ENCODE data around the gene FCHSD1. TPM values are rescaled to one million over a fixed set of nuclear protein-coding genes. Genes with fewer than 3 reads are reported as not detected.

FCHSD1 gene
- total and polyA plus RNA-seq, 2 donors (not counting 3 experiments of a cell fraction or from before 2014, with no cell fraction given), result 35.1 to 37.0 TPM

DNA sequence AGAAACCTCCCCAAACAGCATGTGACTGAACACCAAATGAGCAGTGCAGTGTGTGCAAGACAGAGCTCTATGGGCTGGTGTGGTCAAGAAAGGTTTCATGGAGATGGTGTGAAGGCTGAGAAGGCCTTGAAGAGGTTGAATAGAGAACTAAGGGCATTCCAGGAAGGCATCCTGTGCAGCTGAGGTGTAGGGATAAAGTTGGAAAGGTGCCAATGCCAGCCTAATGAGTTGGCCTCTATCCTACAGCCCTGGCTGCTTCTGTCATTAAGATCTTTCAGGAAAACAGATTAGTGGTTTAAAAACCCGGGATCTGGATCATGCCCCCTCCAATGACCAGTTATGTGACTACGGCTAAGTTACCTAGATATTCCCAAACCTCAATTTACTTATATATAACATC, 18.6 kb downstream of the FCHSD1 start:
- no TSS peak for BruUV-seq (replicated peaks)
- Histone ChIP-seq H3K36me3 (ENCODE audit: control insufficient read depth in 2 of 2, extremely low read depth in 1 of 2, insufficient read depth in 2 of 2, low read length in 2 of 2) (peaks cover 9 to 20% of the 10 kb centered on the region in 2 experiments), H2AFZ (ENCODE audit: low read depth, low read length) (no peak overlapping the region), H3K4me2 (ENCODE audit: insufficient read depth, low read length) (no peak overlapping the region), H3K9me3 (replicated peaks; ENCODE audit: control insufficient read depth, insufficient read depth, low read length) (no peaks in the 10 kb centered on the region), H3K9ac (replicated peaks; ENCODE audit: extremely low read depth, insufficient read depth, low read length) (no peak overlapping the region), H4K20me1 (replicated peaks; ENCODE audit: control insufficient read depth, extremely low read depth, insufficient read depth, low read length) (peaks cover 5% of the 10 kb centered on the region), H3K9me1 (replicated peaks; ENCODE audit: control insufficient read depth, extremely low read depth, insufficient read depth, low read length) (no peaks in the 10 kb centered on the region), H3K27ac (ENCODE audit: insufficient read depth, low read depth, low read length) (no peak overlapping the region), H3K27me3 (ENCODE audit: control insufficient read depth in 2 of 2, insufficient read depth in 2 of 2, low read length in 2 of 2) (no peaks in the 10 kb centered on the region), H3K4me3 (replicated peaks in 1 of 3; ENCODE audit: insufficient read depth in 1 of 3, low read depth in 1 of 3, low read length in 3 of 3) (no peak overlapping the region), H3K4me1 (ENCODE audit: control insufficient read depth, extremely low read depth, insufficient read depth, low read length) (peaks cover 18% of the 10 kb centered on the region), H3K79me2 (ENCODE audit: control insufficient read depth, insufficient read depth, low read length) (peaks cover 30% of the 10 kb centered on the region)
- DNase-seq (ENCODE audit: low read depth, low spot score) (no peak), FAIRE-seq (no peak)
- intact Hi-C loops (cut with micrococcal nuclease) (no loop called here), dilution Hi-C loops (cut with MboI; ENCODE audit: extremely low pct_ligation_motif_present, low sequenced_read_pairs) (no loop called here)
- ChIA-PET POLR2A (no interaction called here), CTCF (interaction anchor here (1.1 to 14.7 kb wide), 3 partner anchors 15 to 567 kb away, joined by 5 to 163 read pairs (median 63); partner anchors contain the start of gene DIAPH1)
- no peak for TF ChIP-seq JUN (IDR thresholded peaks at IDR 0.05; ENCODE audit: borderline replicate concordance, insufficient read depth, insufficient read length, low read depth)
- no peak for TF ChIP-seq MYC (IDR thresholded peaks at IDR 0.05; ENCODE audit: low read depth, low read length)

DNA sequence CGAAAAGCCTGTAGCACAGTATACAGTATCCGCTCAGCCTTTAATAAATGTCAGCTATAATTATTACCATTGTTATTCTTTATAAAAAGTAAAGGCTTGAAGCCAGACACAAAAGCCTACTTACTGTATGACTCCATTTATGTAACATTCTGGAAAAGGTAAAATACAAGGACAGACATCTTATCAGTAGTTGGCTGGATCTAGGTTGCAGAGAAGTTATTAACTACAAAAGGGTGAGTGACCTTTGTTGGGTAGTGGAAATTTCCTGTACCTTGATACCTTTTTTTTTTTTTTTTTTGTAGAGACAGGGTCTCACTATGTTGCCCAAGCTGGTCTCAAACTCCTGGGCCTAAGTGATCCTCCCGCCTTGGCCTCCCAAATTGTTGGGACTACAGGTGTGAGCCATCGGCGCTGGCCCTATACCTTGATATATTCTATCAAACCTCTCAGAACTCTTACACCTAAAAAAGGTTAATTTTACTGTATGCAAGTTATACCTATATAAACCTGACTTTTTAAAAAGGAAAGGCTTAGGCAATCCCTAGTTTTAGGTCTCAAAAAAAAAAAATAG, 20.6 kb downstream of the FCHSD1 start:
- CTCF ChIA-PET, result interaction anchor here (3.6 to 14.7 kb wide), 3 partner anchors 12 to 38 kb away, joined by 23 to 163 read pairs (median 63); partner anchors contain the start of gene DIAPH1
- H3K79me2 ChIP-seq (ENCODE audit: control insufficient read depth, insufficient read depth, low read length), result peaks cover 21% of the 10 kb centered on the region
- BruUV-seq (replicated peaks), result no TSS peak
- no peaks in the 10 kb centered on the region for H3K9me3 ChIP-seq (replicated peaks; ENCODE audit: control insufficient read depth, insufficient read depth, low read length)
- H3K4me1 ChIP-seq (ENCODE audit: control insufficient read depth, extremely low read depth, insufficient read depth, low read length), result peaks cover 4% of the 10 kb centered on the region
- no peak overlapping the region for H3K4me3 ChIP-seq (replicated peaks in 1 of 3; ENCODE audit: insufficient read depth in 1 of 3, low read depth in 1 of 3, low read length in 3 of 3)
- H3K4me2 ChIP-seq (ENCODE audit: insufficient read depth, low read length), result no peak overlapping the region
- H2AFZ ChIP-seq (ENCODE audit: low read depth, low read length), result no peak overlapping the region
- intact Hi-C loops (cut with micrococcal nuclease) (no loop called here), dilution Hi-C loops (cut with MboI; ENCODE audit: extremely low pct_ligation_motif_present, low sequenced_read_pairs) (no loop called here)
- TF ChIP-seq JUN (IDR thresholded peaks at IDR 0.05; ENCODE audit: borderline replicate concordance, insufficient read depth, insufficient read length, low read depth), result no peak
- no peak overlapping the region for H3K27ac ChIP-seq (ENCODE audit: insufficient read depth, low read depth, low read length)
- no peak for FAIRE-seq
- DNase-seq (ENCODE audit: low read depth, low spot score), result no peak
- H3K36me3 ChIP-seq (ENCODE audit: control insufficient read depth in 2 of 2, extremely low read depth in 1 of 2, insufficient read depth in 2 of 2, low read length in 2 of 2), result peaks cover 12 to 29% of the 10 kb centered on the region in 2 experiments
- no peaks in the 10 kb centered on the region for H3K9me1 ChIP-seq (replicated peaks; ENCODE audit: control insufficient read depth, extremely low read depth, insufficient read depth, low read length)
- no peak overlapping the region for H3K9ac ChIP-seq (replicated peaks; ENCODE audit: extremely low read depth, insufficient read depth, low read length)
- peaks cover 5% of the 10 kb centered on the region for H4K20me1 ChIP-seq (replicated peaks; ENCODE audit: control insufficient read depth, extremely low read depth, insufficient read depth, low read length)
- POLR2A ChIA-PET, result no interaction called here
- H3K27me3 ChIP-seq (ENCODE audit: control insufficient read depth in 2 of 2, insufficient read depth in 2 of 2, low read length in 2 of 2), result no peaks in the 10 kb centered on the region

Measured in endothelial cell of umbilical vein (primary cell).